ELF-1 (cell line): ENCODE measurements around the gene KCTD4.
"Not testable (repeated sequence)": the region's sequence is repeated elsewhere in the genome, so short reads cannot be mapped to it uniquely, and the experiment has no call there.

Experiments used
- DNase-seq: peaks from one replicate; pipeline ENCODE4 v3.0.0-alpha.2; 2016; ENCODE audit warnings: low read depth, low spot score

The KCTD4 gene

DNA sequence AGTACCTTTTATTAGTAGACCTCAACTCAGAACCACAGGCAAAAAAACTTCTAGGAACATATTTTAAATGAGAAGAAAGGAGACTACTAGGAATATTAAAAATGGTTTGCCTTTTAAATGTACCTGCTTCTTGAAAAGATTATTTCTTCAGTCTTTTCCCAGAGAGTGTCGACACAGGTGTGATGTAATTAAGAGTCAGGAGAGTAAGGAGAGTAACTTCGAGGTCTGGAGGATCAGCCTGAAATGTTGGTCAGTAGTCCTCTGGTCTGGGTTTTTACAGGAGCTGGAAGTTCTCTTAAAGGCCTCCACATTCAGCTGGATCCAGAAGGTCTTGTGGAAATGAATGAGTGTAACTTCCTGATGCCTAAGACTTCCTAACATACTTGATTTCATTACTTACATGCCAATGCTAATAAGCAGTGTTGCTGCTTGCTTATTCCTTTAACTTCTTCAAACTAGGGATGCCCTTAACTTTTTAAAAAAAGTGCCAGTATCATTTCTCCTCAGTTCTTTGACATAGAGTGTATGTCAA is at the start of gene KCTD4:
Gene KCTD4 (minus strand): TSS at position 345 of the 532 bp plus-strand sequence. CDS start 6,478 bp downstream, outside the sequence.
- no peak for DNase-seq

DNA sequence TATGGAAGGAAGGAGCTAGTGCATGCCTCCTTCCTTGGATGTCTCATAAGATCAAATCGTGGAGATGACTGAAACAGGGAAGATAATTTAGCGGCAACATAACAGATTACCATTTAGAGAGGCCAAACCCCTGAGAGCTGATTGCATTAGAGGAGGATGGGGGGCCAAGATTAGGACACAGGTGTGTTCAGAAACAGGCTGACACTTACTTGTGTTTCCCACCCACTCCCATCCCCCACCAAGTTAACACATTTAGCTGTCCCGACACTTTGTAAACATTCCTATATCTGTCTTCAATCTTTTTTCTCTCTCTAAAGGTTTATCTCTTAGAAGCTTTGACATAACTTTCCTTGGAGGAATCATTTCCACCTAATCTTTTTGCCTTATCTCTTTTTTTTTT is 48.8 kb upstream of the KCTD4 start:
- no peak for DNase-seq

DNA sequence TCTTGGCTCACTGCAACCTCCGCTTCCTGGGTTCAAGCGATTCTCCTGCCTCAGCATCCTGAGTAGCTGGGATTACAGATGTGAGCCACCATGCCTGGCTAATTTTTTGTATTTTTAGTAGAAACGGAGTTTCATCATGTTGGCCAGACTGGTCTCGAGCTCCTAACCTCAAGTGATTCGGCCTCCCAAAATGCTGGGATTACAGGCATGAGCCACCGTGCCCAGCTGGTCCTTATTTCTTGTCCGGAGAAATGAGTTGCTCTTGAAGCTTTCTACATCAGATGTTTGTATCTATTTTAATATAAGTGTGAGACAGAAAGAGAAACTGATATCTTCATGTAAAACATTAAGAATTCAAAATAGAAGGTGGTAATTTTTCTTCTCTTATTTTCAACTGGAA is 43.9 kb upstream of the KCTD4 start:
- DNase-seq, result not testable (repeated sequence)

DNA sequence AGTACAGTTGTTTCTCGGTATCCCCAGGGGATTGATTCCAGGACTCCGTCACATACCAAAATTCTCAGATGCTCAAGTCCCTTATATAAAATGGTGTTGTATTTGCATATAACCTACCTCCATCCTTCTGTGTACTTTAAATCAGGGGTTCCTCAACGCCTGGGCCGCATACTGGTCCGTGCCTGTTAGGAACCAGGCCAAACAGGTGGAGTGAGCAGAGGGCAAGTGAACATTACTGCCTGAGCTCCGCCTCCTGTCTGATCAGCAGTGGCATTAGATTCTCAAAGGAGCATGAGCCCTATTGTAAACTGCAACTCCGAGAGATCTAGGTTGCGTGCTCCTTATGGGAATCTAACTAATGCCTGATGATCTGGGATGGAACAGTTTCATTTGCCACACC is 42.2 kb upstream of the KCTD4 start:
- DNase-seq, result no peak

DNA sequence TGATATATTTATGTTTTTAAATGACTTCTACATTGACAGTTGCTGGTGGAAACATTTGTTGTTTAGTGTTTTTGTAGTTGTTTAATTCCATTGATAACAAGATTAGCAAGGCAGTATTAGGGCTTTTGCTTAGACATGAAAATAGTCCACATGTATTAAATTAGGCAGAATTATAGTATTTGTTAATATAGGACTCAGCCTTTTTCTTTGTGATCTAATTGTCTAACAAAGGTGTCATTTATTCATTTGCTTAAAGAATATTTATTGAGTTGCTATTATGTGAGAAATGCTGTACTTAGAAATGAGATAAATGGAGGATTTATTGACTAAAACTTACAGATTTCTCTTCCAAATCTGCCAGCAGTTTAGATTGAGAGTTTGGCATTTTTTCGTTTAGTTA is 41.7 kb upstream of the KCTD4 start:
- DNase-seq, result no peak

DNA sequence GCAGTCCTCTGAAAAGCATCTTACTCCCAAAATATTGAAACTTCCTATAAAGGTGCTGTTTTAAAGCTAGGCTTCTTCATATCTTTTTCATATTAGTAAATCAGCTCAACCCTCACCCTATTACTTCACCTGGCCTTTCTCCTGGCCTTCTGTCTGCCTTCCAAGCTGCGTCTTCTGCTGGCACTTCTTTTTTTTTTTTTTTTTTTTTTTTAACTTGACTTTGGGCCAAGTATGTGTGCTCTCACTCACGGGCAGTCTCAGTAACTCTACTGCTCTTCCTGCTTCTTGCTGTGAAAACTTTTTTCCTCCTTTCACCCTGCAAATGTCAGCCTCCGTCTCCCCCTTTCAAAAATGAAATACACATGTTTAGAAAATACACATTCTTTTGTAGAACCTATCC is 41.2 kb upstream of the KCTD4 start:
- no peak for DNase-seq

DNA sequence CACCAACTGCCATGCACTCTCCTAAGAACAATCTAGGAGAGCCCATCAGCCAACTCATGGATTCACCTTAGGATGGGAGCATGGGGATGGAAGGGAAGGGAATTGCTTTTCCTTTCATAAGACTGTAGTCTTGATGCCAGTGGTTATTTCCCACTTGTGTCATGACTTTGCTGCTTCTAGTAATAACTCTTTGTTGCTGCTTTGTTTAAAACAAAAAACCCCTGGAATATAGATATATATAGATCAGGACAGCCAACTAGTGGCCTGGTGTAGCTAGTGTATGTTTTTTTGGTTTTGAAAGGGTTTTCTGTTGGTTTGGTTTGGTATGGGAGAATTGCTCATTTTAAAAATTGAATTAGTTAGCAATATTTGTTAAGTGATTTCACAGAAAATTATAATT is 39.3 kb upstream of the KCTD4 start:
- DNase-seq, result no peak

DNA sequence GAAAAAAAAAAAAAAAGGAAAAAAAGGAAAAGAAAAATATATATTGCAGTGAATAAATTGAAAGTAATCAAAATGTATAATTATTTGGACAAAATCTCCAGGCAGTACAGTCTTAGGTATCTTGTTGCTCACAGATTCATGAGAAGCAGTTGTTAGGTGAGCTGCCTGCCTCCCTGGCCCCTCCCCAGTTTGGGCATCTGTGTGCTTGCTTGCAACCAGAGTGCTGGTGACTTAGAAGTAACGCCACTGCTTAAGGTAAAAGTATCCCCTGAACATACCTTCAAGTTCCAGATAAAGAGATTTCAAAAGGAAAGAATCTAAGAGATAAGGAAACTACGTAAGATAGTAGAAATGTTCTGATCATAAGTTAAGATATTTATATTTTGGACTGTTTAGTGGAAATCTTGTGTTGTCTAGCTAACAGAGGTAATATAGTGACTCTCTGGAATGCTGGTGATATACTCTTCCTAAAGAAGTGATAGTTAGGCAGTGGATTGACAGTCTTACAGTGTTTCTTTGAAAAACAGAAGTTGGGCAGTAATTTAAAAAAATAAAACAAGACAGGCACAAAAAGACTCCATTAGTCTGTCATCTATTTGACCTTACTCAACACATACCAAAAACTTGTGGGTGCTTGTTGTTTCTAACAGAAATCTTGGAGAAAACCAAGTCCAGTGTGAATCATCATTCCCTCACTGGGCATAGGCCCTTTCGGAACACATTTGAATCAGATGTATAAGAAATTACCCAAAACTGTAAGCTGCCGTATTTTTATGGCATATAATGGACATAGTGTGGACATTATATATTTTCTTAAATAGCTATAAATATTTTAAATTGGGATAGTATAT is 38.3 kb upstream of the KCTD4 start:
- no peak for DNase-seq

DNA sequence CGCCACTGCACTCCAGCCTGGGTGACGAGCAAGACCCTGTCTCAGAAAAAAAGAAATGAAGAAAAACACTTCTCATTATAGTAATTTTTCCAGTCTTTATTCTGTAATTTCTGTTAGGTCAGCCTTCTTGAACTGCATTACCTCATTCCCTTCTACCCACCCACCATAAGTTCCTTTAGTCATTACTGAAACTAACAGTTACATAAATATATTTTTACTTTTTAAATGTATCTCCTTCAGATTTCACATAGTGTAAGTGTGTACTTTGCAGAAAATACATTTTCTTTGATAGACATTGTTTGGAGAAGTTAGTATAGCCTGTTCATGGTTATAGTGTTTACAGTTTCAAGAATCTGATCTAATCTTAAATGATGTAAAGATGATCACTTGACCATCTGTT is 31.7 kb upstream of the KCTD4 start:
- no peak for DNase-seq

DNA sequence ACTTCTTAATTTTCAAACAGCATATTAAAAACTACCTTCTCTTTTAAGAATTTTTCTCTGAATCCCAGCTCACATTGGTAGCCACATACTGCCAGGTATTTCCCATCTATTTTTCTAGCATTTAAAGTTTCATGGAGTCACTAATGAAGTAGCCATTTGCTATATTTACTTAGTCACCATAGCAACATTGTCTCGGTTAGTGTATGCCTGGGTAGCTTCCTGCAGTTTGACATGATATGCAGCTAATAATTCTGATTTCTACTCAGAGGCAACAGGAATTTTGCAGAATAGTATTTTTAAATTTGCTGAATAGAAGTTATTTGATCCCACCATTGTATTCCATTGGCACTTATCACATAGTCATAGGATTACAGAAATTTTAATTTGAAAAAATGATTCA is 30.9 kb upstream of the KCTD4 start:
- DNase-seq, result no peak

DNA sequence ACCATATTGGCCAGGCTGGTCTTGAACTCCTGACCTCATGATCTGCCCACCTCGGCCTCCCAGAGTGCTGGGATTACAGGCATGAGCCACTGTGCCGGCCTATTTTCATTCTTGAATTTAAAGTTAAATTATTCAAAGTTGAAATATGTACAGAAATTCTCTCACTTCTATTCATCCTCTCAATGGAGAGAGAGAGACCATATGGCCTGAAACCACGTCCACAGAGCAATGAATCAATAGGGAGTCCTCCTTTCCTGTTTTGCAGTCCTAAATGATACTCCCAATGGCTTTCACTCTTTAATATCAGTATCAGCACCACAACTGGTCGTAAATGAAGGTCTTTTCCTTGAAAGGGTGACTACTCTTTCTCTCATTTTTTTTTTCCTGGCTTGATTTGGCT is 30.5 kb upstream of the KCTD4 start:
- no peak for DNase-seq

DNA sequence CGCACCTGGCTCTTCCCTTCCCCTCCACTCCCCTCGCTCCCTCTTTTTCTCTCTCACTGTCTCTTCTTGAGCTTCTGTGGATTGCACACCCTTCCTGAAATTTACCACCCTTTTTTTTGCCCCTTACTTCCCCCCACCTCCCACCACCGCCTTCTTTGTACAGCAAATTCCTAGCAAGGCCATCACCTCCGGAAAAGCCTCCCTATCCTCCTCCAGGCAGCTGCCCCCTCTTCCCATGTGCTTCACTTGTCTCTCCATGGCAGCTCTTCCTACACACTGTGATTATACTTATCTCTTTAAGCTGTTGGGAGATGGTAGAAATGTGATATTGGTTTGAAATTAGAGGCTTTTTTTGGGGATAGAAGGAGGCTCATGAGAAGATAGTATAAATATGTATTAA is 28.3 kb upstream of the KCTD4 start:
- DNase-seq, result no peak

DNA sequence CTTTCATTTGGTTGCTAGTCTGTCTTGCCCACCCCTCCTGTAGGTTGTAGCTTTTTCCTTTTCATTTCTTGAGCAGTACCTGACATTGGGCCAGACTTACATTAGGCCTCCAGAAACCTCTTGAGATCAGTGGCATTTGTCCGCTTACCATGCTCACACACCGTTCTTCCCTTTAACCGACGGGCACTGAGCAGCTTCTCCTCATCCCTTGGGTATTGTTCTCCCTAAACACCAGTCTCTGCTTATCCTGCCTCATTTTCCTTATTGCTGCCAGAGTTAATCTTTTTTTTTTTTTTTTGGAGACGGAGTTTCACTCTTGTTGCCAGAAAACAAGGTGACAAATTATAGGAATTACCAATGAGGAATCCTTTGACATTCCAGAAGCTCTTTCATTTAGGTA is 27.2 kb upstream of the KCTD4 start:
- no peak for DNase-seq

DNA sequence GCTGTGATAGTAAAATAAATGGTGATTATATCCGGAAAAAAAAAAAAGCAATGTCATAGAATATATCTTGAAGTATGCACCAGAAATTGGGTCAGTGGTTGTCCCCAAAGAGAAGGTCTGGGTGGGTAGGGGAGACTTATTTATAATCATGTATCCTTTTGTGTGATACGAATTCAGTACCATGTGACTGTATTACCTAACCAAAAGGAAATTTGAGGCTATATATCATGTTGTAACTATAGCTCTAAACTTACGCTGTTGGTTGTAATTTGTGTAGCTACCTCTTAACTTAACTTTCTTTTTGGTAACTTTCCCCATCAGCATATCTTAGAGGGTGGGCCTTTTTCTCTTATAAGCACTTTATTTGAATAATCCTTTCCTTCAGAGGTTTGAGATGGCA is 25.2 kb upstream of the KCTD4 start:
- no peak for DNase-seq

DNA sequence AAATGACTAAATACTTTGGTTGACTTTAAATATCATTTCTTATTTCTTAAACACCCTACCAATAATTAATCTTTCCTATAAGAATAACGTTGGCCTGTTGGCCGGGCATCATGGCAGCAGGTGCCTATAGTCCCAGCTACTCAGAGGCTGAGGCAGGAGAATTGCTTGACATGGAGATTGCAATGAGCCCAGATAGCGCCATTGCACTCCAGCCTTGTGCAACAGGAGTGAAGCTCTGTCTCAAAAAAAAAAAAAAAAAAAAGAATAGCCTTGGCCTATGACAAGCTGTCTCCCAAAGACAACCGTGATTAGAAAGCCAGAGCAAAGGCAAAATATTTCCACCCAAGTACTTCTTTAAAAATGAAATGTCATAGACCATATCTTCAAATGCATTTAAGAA is 24.5 kb upstream of the KCTD4 start:
- no peak for DNase-seq

DNA sequence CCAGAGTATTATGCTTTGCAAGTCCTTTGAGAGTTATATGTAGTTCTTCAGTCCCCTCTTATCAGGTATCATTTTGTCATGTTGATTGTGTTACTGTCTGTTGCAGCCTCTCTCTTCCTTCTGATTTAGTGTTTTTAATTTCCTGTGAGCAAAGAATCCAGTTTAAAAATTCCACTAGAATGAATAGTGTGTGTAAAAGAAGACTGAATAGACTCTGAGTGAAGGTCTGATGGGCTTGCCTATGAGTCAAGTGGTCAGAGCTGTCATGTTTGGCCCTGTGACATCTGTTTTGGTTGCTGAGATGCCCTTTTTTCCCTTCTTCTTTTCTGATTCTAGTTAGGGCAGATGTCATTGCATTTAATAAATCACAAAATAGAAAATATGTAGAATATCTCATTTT is 23.3 kb upstream of the KCTD4 start:
- no peak for DNase-seq

DNA sequence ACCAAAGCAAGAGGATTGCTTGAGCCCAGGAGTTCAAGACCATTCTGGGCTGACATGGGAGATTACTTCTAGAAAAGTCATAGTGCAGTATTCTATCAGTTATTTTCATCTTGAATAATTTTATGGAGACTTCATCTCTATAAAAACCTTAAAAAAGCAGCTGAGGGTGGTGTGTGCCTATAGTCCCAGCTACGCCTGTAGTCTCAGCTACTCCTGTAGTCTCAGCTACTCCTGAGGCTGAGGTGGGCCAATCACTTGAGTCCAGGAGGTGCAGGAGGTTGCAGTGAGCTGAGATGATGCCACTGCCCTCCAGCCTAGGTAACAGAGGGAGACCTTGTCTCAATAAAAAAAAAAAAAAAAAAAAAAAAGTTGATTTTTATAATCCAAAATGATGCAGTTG is 22.1 kb upstream of the KCTD4 start:
- no peak for DNase-seq

DNA sequence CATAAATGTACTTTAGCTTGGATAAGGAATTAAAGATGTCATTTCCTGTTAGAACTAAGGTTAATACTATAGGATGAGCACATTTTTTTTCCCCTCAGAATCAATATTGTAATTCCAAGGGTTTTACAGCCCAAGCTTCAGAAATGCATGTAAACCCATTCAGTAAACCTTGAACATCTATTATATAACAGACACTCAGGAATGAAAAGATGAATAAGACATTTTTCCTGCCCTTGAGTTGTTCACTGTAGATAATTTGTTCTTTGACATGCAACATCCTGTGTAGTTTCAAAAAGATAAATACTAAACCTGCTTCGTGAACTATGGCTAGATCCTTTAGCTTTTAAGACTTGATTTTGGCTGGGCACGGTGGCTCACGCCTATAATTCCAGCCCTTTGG is 21.7 kb upstream of the KCTD4 start:
- no peak for DNase-seq

DNA sequence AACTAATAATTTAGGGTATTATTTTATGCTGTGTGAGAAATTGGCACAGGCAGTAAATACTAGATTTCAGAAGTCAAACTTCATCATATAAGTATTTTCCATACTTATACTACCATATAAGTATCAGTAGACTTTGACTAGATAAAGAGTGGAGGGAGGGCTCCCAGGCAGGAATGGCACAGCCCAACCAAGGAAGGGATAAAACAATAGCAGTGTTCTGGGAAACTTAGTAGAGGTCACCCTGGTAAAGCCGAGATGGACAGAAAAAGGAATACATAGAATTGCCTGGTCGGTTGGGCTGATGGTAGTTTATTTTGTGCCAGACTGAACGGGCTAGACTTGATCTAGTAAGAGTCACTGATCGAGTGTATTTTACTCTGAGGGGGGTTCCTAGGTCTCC is 19.6 kb upstream of the KCTD4 start:
- no peak for DNase-seq

DNA sequence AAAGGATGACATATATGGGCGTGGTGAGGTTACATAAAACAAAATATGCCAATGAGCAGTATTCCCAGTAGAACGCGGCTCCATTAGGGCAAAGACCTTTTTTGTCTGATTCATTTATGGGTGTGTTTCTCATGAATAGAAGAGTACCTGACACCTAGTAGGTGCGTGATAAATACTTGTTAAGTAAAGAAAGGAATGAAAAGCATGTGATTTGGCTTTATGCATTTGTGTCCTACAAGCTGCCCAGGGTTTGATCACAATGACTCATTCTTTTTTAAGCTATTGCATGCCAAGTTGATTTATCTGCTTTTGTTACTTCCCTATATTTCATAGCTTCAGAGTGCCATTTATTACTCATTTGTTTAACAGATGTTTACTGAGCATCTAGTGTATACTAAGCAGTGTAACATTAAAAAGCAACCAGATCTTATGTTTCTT is 19.1 kb upstream of the KCTD4 start:
- no peak for DNase-seq

DNA sequence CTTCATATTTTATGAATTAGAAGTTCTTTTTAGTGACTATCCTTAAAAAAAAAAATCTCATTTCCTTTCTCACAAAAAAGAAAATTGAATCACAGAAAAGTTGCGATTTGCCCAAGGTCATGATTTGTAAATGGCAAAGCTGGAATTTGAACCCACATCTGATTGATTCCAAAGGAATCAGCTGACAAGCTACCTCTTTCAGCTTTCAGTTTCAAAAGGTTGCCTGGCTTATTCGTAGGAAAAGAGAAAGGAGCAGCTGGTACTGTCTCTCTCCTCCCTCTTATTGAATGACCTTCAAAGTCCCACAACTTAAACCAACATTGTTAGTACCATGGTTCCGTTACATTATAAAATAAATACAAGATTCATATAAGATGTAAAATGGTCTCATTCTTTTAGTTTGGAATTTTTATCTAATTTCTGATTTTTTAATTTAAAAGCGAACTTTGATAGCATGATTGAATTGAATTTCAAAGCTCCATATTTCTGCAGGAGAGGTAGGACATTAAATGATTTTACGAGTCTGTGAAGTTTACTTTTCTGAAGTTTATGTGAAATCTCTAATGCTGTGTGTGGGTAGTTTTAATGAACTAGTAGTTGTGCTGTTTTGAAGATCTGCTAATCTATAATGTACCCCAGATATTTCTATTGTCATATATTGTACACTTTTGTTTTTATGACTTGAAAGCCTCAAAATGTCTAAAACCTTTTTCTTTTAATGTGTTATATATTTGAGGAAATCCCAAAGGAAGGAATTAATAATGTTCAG is 18.5 kb upstream of the KCTD4 start:
- DNase-seq, result no peak

DNA sequence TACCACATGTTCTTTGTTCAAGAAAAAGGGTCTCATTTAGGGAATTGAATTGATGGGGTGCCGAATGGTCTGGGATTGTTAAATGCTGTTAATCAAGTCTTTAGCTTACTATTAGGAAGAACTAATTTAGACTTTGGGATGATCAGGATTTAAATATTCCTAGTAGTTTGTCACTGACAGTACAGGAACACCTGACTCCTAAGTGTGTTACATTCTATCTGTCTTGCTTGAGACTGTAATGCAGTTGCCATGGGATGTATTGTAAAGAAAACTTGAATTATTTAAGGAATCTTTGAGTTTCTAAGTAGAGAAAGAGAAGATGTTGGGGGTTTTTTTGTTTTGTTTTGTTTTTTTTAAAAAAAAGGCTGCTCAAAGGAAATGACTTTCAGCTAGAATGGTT is 17.8 kb upstream of the KCTD4 start:
- DNase-seq, result no peak

DNA sequence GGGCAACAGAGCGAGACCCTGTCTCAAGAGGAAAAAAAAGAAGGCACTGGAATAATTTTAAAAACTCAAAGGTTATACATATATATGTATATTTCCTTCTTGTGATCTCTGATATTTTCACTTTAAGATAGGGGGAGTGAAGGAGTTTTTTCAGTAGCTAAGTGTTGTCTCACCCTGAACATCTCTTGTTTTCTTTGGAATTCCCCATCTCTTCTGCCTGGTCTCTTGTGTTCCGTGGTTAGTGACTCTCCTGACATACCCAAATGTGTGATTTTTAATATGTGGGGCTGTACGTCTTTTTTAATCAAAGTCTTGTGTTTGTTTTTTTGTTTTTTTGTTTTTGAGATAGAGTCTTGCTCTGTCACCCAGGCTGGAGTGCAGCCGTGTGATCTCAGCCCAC is 15.3 kb upstream of the KCTD4 start:
- DNase-seq, result no peak
